ENCODE results near the gene WNK3.
"Not testable (repeated sequence)": the region's sequence is repeated elsewhere in the genome, so short reads cannot be mapped to it uniquely, and the experiment has no call there.

Gene WNK3

DNA sequence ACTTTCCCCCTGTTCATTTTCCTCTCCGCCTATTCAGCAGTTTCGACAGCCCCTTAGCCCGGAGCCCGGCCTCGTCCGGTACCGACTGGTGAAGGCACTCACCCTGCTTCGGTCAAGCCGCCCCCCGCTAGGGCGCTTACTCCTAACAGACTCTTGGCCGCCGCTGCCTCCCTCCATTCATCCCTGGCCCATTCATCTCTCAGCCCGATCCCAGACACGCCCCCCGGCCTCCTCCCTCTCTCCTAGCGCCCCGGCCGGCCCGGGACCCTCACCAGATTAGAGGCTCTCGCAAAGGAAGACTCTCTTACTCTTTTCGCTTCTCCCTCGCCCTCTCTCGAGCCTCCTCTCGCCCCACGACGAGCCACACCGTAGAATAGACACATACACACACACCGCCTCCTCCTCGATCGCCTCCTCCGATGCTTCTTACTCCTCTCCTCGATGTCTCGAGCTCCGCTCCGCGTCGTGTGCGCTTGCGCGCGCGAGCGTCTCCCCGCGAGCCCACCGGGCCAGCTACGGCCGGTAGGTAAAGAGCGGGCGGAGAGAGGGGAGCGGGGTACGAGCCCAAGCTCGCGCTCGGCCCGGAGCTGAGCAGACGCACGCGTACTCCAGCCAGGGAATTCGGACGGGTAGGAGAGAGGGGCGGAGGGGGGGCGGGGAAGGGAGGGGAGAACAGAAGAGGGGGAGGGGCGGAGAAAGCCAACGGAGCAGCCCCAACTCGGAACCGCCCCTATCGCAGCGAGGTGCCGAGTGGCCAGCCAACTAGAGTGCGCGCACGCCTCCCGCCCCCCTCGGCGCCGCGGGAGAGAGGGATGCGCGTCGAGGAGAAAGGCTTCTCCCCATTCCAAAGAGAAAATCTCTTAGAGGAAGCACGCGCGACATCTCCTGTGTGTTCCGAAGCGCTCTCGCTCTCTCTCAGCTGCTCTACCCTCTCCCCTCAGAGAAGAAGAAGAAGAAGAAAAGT lies at the start of gene WNK3:
TSS of gene WNK3 (minus strand) at position 633 of the 964 bp plus-strand sequence.
- DNase-seq (ENCODE audit: extremely low read depth in 1 of 2, low read depth in 1 of 2): no peak

DNA sequence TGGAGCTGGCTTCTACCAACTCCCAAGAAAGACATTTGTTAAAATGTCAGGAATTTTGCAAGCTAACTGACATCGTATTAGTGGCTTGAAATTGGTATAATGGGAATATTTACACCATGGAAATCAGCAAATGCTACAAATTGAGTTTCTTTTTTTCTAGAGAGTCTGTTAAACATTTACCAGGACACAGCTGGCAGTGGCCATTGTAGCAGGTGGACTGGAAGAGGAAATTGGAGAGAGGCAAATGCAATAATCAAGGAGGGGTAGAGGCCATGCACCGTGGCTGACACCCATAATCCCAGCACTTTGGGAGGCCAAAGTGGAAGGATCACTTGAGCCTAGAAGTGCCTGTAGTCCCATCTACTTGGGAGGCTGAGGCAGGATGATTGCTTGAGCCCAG lies 49.4 kb upstream of the WNK3 start:
- no peak for DNase-seq (ENCODE audit: extremely low read depth in 1 of 2, low read depth in 1 of 2)

- no peak for DNase-seq (ENCODE audit: extremely low read depth in 1 of 2, low read depth in 1 of 2)
These were observed 39.3 kb upstream of the WNK3 start for GRCh38 chrX:54397113-54397512.

GRCh38 chrX:54386314-54386713 lies 28.5 kb upstream of the WNK3 start:
- no peak for DNase-seq (ENCODE audit: extremely low read depth in 1 of 2, low read depth in 1 of 2)

DNA sequence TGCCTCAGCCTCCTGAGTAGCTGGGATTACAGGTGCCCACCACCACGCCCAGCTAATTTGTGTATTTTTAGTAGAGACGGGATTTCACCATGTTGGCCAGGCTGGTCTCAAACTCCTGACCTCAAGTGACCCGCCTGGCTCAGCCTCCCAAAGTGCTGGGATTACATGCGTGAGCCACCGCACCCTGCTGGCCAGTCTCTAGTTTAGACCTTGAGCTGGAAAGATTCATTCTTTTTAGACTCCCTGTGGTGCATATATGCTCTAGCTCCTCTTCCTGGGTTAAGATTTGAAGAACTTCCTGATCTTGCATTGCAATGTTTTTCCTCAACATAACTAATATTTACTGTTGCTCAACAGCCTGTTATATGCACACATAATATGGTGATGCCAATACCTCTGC lies 26.8 kb upstream of the WNK3 start:
- DNase-seq (ENCODE audit: extremely low read depth in 1 of 2, low read depth in 1 of 2): not testable (repeated sequence)

GRCh38 chrX:54359408-54359807 lies 1.6 kb upstream of the WNK3 start:
- DNase-seq (ENCODE audit: extremely low read depth in 1 of 2, low read depth in 1 of 2): no peak

DNA sequence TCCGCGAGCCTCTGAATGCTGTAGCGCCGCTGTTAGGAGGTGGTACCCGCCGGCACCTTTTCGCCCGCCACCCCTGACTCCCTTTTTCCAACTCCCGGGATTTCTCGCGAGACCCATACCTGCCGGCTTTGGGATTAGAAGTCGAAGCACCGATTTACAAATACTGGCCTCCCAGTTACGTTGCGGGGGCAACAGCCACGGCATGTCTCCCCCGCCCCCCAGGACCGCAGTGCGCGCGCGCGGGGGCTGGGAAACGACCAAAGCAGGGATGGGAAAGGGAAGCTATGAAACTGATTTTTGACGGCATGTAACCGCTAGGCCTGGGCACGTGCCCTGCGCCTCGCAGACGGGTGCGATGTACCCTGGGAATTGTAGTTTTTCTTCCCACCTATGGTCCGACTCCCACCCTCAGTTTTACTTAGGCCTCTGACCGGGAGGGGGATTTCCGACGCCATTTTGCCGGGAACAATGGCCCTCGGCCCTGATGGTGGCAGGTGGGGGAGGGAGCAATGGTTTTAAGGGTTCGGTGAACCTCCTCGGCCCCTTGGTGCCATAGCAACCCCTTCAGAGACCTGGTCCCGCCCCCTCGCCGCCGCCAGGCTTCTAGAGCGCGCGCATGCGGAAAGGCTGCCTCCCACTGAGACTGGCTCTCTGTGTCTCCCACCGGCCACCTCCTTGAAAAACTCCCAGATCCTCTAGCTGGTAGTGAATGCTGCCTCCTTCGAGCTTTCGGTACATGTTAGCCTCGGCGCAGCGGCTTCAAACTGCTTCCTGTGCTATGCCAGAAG lies 772 bp upstream of the WNK3 start:
- DNase-seq (ENCODE audit: extremely low read depth in 1 of 2, low read depth in 1 of 2): no peak

GRCh38 chrX:54352677-54353076 lies 5.2 kb downstream of the WNK3 start:
- DNase-seq (ENCODE audit: extremely low read depth in 1 of 2, low read depth in 1 of 2): no peak

DNA sequence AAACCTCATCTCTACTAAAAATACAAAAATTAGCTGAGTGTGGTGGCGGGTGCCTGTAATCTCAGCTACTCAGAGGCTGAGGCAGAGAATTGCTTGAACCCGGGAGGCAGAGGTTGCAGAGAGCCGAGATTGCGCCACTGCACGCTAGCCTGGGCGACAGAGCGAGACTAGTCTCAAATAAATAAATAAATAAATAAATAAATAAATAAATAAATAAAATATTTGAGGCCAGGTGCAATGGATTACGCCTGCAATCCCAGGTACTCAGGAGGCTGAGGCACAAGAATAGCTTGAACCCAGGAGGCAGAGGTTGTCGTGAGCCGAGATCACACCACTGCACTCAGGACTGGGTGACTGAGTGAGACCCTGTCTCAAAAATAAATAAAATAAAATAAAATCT lies 20.5 kb downstream of the WNK3 start:
- not testable (repeated sequence) for DNase-seq (ENCODE audit: extremely low read depth in 1 of 2, low read depth in 1 of 2)

- DNase-seq (ENCODE audit: extremely low read depth in 1 of 2, low read depth in 1 of 2): no peak
These were observed 32.8 kb downstream of the WNK3 start for GRCh38 chrX:54325077-54325476.

GRCh38 chrX:54320067-54320466 lies 37.8 kb downstream of the WNK3 start:
- no peak for DNase-seq (ENCODE audit: extremely low read depth in 1 of 2, low read depth in 1 of 2)

- no peak for DNase-seq (ENCODE audit: extremely low read depth in 1 of 2, low read depth in 1 of 2)
These were observed 51.5 kb downstream of the WNK3 start for GRCh38 chrX:54306379-54306778.

DNA sequence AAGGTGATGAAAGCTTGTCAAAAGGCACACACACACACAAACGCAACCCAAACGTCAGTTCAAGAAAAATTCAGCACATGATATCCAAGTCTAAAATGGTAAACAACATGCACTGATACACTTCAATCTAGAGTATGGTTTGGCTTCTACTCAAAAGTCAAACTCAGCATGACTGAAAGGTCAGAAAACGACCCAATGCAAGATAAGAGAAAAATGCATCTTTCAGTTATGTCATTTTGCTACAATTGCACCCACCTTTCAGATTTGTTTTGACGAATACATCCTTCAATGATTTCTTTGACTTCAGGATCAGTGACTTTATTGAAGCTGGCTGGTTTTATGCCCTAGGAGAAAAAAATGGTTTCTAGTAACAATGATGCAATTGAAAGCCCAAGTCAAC lies 56.3 kb downstream of the WNK3 start:
- DNase-seq (ENCODE audit: extremely low read depth in 1 of 2, low read depth in 1 of 2): no peak

DNA sequence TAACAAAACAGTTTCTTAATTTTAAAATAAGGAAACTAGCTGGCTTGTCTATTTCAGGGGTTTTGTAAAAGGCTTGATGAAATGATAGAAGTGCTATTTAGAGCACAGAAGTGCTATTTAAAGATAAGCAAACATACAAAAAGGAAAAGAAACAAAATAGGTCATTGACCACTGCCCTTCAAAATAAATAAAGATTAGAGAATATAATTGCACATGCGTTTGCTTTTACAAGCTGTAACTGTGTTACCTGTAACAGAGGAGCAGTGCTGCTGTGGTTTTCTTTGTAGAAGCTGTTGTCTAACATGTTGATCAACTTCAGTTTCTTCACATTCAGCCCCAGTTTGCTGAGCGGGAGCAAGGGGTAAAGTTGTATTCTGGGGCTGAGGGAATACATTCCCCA lies 63.5 kb downstream of the WNK3 start:
- no peak for DNase-seq (ENCODE audit: extremely low read depth in 1 of 2, low read depth in 1 of 2)

GRCh38 chrX:54292755-54293154 lies 65.1 kb downstream of the WNK3 start:
- no peak for DNase-seq (ENCODE audit: extremely low read depth in 1 of 2, low read depth in 1 of 2)

DNA sequence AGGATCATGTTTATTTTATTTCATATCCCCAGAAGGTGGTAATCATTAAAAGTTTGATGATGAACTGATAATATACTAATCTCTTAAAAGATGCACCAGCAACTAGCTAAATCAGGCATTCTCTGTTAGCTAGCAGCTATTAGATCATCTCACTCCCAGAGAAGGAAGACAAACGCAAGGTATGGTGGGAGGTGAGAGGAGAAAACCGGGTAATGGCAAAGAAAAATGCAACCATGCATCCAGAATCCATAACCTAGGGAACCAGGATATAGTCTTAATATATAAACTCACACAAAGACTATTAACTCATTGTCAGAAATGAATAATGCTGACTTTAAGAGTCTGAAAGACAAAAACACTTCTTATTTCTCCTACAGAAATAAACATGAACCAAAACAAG lies 66.1 kb downstream of the WNK3 start:
- no peak for DNase-seq (ENCODE audit: extremely low read depth in 1 of 2, low read depth in 1 of 2)

DNA sequence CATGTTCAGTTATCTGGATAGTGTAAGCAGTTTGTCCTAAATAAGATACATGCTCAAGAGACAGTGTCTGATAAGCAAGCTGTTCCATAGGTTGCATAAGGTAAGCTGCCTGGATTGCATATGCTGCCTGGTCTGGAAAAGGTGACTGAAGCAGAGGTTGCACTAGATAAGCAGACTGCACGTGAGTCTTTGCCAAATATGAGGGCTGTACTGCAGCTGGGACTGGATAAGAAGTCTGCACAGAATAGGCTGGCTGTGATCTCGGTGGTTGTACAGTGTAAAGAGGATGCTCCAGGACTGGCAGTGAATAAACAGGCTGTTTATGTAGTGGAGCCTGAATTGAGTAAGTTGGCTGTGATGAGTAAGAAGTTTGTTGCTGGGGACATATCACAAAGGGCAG lies 68.9 kb downstream of the WNK3 start:
- DNase-seq (ENCODE audit: extremely low read depth in 1 of 2, low read depth in 1 of 2): no peak

- no peak for DNase-seq (ENCODE audit: extremely low read depth in 1 of 2, low read depth in 1 of 2)
These were observed 69.6 kb downstream of the WNK3 start for GRCh38 chrX:54288277-54288676.

GRCh38 chrX:54281676-54282075 lies 76.2 kb downstream of the WNK3 start:
- no peak for DNase-seq (ENCODE audit: extremely low read depth in 1 of 2, low read depth in 1 of 2)

GRCh38 chrX:54280466-54280865 lies 77.4 kb downstream of the WNK3 start:
- DNase-seq (ENCODE audit: extremely low read depth in 1 of 2, low read depth in 1 of 2): no peak

- no peak for DNase-seq (ENCODE audit: extremely low read depth in 1 of 2, low read depth in 1 of 2)
These were observed 86.2 kb downstream of the WNK3 start for GRCh38 chrX:54271664-54272063.

DNA sequence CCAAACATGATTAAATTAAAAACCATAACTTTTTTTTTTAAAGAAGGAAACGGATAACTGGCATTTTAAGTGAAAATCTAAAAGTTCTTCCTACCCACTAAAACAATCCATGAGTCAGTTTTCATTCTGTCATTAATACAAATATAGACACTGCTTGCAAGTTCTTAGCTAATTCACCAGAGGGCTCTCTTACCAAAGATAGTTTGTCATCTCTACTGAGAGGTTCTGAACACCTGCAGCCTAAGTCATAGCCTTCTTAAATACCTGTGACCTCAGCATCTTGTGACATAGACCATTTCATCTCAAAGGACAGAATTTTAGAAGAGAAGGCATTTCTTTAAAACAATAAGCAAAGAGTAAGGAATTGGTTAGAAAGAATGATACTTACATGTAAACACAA lies 109.5 kb downstream of the WNK3 start:
- no peak for DNase-seq (ENCODE audit: extremely low read depth in 1 of 2, low read depth in 1 of 2)
